Neuronal stem cell (in vitro differentiated cells): ENCODE data around the gene PAPPA2.

Source experiments
- DNase-seq: peaks from one replicate; pipeline ENCODE4 v3.0.0-alpha.2; 2013; ENCODE audit warnings: low spot score
- H2AFZ ChIP-seq: one replicate; pipeline ENCODE4 v1.6.1; 2013; ENCODE audit warnings: mild to moderate bottlenecking, low read length, inconsistent platforms
- H2AK5ac ChIP-seq: 2 replicates; pipeline ENCODE4 v1.6.1; 2013; ENCODE audit warnings: low read depth, mild to moderate bottlenecking, inconsistent platforms, low read length, moderate library complexity, mixed read lengths
- H2BK120ac ChIP-seq: 2 replicates; pipeline ENCODE4 v1.6.1; 2013; ENCODE audit warnings: low read depth, mild to moderate bottlenecking, inconsistent platforms, low read length, moderate library complexity, mixed read lengths
- H2BK12ac ChIP-seq: one replicate; pipeline ENCODE4 v1.6.1; 2013; ENCODE audit warnings: low read length, inconsistent platforms
- H2BK15ac ChIP-seq: 2 replicates; pipeline ENCODE4 v1.6.1; 2013; ENCODE audit warnings: mild to moderate bottlenecking, low read length, inconsistent platforms, mixed read lengths
- H2BK5ac ChIP-seq: one replicate; pipeline ENCODE4 v1.6.1; 2013; ENCODE audit warnings: inconsistent platforms, mild to moderate bottlenecking, low read length, moderate library complexity
- H3K14ac ChIP-seq: one replicate; pipeline ENCODE4 v1.6.1; 2013; ENCODE audit warnings: low read length, inconsistent platforms
- H3K18ac ChIP-seq: 2 replicates; pipeline ENCODE4 v1.6.1; 2013; ENCODE audit warnings: low read length, inconsistent platforms
- H3K23ac ChIP-seq: 2 replicates; pipeline ENCODE4 v1.6.1; 2013; ENCODE audit warnings: low read depth, mild to moderate bottlenecking, mixed read lengths, low read length, inconsistent platforms; ENCODE audit not compliant: poor library complexity
- H3K27ac ChIP-seq: replicated peaks from 3 replicates; pipeline ENCODE4 v1.5.1; 2013; ENCODE audit warnings: low read length, inconsistent platforms
- H3K27me3 ChIP-seq, 3 experiments: 2 replicates each; pipeline ENCODE4 v1.6.1; 2013; ENCODE audit warnings: low read length in 3 of 3, mild to moderate bottlenecking in 2 of 3, inconsistent platforms in 1 of 3, low read depth in 1 of 3, mixed read lengths in 1 of 3, moderate library complexity in 1 of 3; ENCODE audit not compliant: control insufficient read depth in 3 of 3, insufficient read depth in 3 of 3
- H3K36me3 ChIP-seq, 2 donors: replicated peaks in 1 of 2; 2 replicates each; pipeline ENCODE4 v1.6.1; 2013; ENCODE audit warnings: low read length in 2 of 2; ENCODE audit not compliant: control insufficient read depth in 2 of 2, insufficient read depth in 2 of 2
- H3K4ac ChIP-seq: 2 replicates; pipeline ENCODE4 v1.6.1; 2013; ENCODE audit warnings: inconsistent platforms, mild to moderate bottlenecking, low read length, moderate library complexity
- H3K4me1 ChIP-seq, 2 donors: 1 replicate in 1 of 2; 2 replicates in 1 of 2; pipeline ENCODE4 v1.6.1; 2013; ENCODE audit warnings: low read length in 2 of 2, low read depth in 1 of 2; ENCODE audit not compliant: control insufficient read depth in 2 of 2, insufficient read depth in 1 of 2
- H3K4me2 ChIP-seq: one replicate; pipeline ENCODE4 v1.6.1; 2013; ENCODE audit warnings: mild to moderate bottlenecking, low read length, inconsistent platforms; ENCODE audit not compliant: insufficient read depth, poor library complexity, severe bottlenecking
- H3K4me3 ChIP-seq, 2 donors: 2 replicates each; pipeline ENCODE4 v1.5.1; 2013; ENCODE audit warnings: low read length in 2 of 2, mild to moderate bottlenecking in 2 of 2, inconsistent platforms in 1 of 2, moderate library complexity in 1 of 2
- H3K79me1 ChIP-seq: one replicate; pipeline ENCODE4 v1.6.1; 2013; ENCODE audit warnings: low read depth, mild to moderate bottlenecking, inconsistent platforms, low read length, moderate library complexity
- H3K9ac ChIP-seq: one replicate; pipeline ENCODE4 v1.6.1; 2013; ENCODE audit warnings: mild to moderate bottlenecking, low read depth, low read length, inconsistent platforms; ENCODE audit not compliant: poor library complexity
- H3K9me3 ChIP-seq, 2 donors: replicated peaks in 1 of 2; 2 replicates each; pipeline versions ENCODE3 to v1.6.1; 2013; ENCODE audit warnings: low read length in 2 of 2, mild to moderate bottlenecking in 2 of 2, inconsistent platforms in 1 of 2, low read depth in 1 of 2, mixed read lengths in 1 of 2, moderate library complexity in 1 of 2; ENCODE audit not compliant: control insufficient read depth in 2 of 2, insufficient read depth in 1 of 2
- H4K8ac ChIP-seq: one replicate; pipeline ENCODE4 v1.6.1; 2013; ENCODE audit warnings: low read depth, mild to moderate bottlenecking, inconsistent platforms, low read length, moderate library complexity
- H4K91ac ChIP-seq: one replicate; pipeline ENCODE4 v1.6.1; 2013; ENCODE audit warnings: low read length, low read depth, mild to moderate bottlenecking, inconsistent platforms; ENCODE audit not compliant: poor library complexity
- WGBS, 2 donors: extraction: QIAGEN DNeasy Blood & Tissue Kit; methylation state at CpG; one replicate each; pipeline ENCODE4 v1.1.7; 2013; ENCODE audit warnings: missing lambda C conversion rate in 2 of 2, mixed read lengths in 1 of 2; ENCODE audit not compliant: insufficient read length in 2 of 2, insufficient replicate concordance in 1 of 2; ENCODE audit errors: extremely low coverage in 2 of 2; 5-methylcytosine and 5-hydroxymethylcytosine counted together

PAPPA2 gene

GRCh38 chr1:176852124-176852523 lies 389.1 kb downstream of the PAPPA2 start:
- no peak overlapping the region for H4K8ac ChIP-seq
- H3K4ac ChIP-seq = no peak overlapping the region
- H3K27ac ChIP-seq = no peak overlapping the region

GRCh38 chr1:176853503-176853902 lies 390.5 kb downstream of the PAPPA2 start:
- DNase-seq = no peak
- H2BK5ac ChIP-seq = no peak overlapping the region

More at GRCh38 chr1:176852124-176852523, 389.1 kb downstream of the PAPPA2 start:
- peaks cover 0 to 2% of the 10 kb centered on the region in 2 donors for H3K4me1 ChIP-seq
- H2AK5ac ChIP-seq = no peak overlapping the region
- H2AFZ ChIP-seq = no peak overlapping the region
- H3K36me3 ChIP-seq = no peaks in the 10 kb centered on the region
- no peak overlapping the region for H4K91ac ChIP-seq
- H3K79me1 ChIP-seq = no peaks in the 10 kb centered on the region
- H3K4me2 ChIP-seq = no peak overlapping the region
- no peak overlapping the region for H2BK15ac ChIP-seq
- no peak overlapping the region for H3K18ac ChIP-seq
- H3K9ac ChIP-seq = no peak overlapping the region
- H2BK5ac ChIP-seq = no peak overlapping the region
- no peak overlapping the region for H3K4me3 ChIP-seq
- no peak overlapping the region for H2BK120ac ChIP-seq
- no peak for DNase-seq
- H3K27me3 ChIP-seq = no peaks in the 10 kb centered on the region
- no CpG with 5 or more reads among the region's 3 CpGs for WGBS, 2 donors
- H3K23ac ChIP-seq = no peak overlapping the region
- H2BK12ac ChIP-seq = no peak overlapping the region
- no peak overlapping the region for H3K14ac ChIP-seq
- H3K9me3 ChIP-seq = no peaks in the 10 kb centered on the region

GRCh38 chr1:176854121-176854520 lies 391.1 kb downstream of the PAPPA2 start:
- Histone ChIP-seq H2AFZ (no peak overlapping the region), H3K36me3 (no peaks in the 10 kb centered on the region), H3K79me1 (no peaks in the 10 kb centered on the region), H3K18ac (no peak overlapping the region), H3K4ac (no peak overlapping the region), H2BK5ac (no peak overlapping the region), H2AK5ac (no peak overlapping the region), H3K14ac (no peak overlapping the region), H3K4me3 (no peak overlapping the region), H3K4me2 (no peak overlapping the region), H3K9ac (no peak overlapping the region), H2BK12ac (no peak overlapping the region), H2BK15ac (no peak overlapping the region), H4K8ac (no peak overlapping the region), H2BK120ac (no peak overlapping the region), H3K4me1 (peaks cover 0 to 2% of the 10 kb centered on the region in 2 donors), H3K9me3 (no peaks in the 10 kb centered on the region), H3K23ac (no peak overlapping the region), H4K91ac (no peak overlapping the region), H3K27ac (no peak overlapping the region), H3K27me3 (no peaks in the 10 kb centered on the region)
- DNase-seq = no peak
- WGBS, 2 donors = no CpG with 5 or more reads among the region's 4 CpGs

More at GRCh38 chr1:176853503-176853902, 390.5 kb downstream of the PAPPA2 start:
- H3K4me1 ChIP-seq = peaks cover 0 to 2% of the 10 kb centered on the region in 2 donors
- H3K36me3 ChIP-seq = no peaks in the 10 kb centered on the region
- H3K9ac ChIP-seq = no peak overlapping the region
- no peaks in the 10 kb centered on the region for H3K27me3 ChIP-seq
- no peak overlapping the region for H2AFZ ChIP-seq
- no peak overlapping the region for H3K4me2 ChIP-seq
- no peak overlapping the region for H3K18ac ChIP-seq
- H3K27ac ChIP-seq = no peak overlapping the region
- H4K91ac ChIP-seq = no peak overlapping the region
- no peaks in the 10 kb centered on the region for H3K9me3 ChIP-seq
- H2AK5ac ChIP-seq = no peak overlapping the region
- no peak overlapping the region for H3K23ac ChIP-seq
- no peak overlapping the region for H4K8ac ChIP-seq
- H3K4me3 ChIP-seq = no peak overlapping the region
- H2BK12ac ChIP-seq = no peak overlapping the region
- no peak overlapping the region for H3K14ac ChIP-seq
- H2BK15ac ChIP-seq = no peak overlapping the region
- no CpG with 5 or more reads among the region's 3 CpGs for WGBS, 2 donors
- no peaks in the 10 kb centered on the region for H3K79me1 ChIP-seq
- no peak overlapping the region for H3K4ac ChIP-seq
- H2BK120ac ChIP-seq = no peak overlapping the region

- H3K4ac ChIP-seq = no peak overlapping the region
- no peak for DNase-seq
- H2AK5ac ChIP-seq = no peak overlapping the region
- no CpG with 5 or more reads among the region's 7 CpGs for WGBS, 2 donors
- H3K14ac ChIP-seq = no peak overlapping the region
- no peak overlapping the region for H3K4me3 ChIP-seq
- no peak overlapping the region for H4K8ac ChIP-seq
- H3K23ac ChIP-seq = no peak overlapping the region
- H2BK120ac ChIP-seq = no peak overlapping the region
- H2BK15ac ChIP-seq = no peak overlapping the region
- no peak overlapping the region for H3K18ac ChIP-seq
- no peaks in the 10 kb centered on the region for H3K36me3 ChIP-seq
- H3K9ac ChIP-seq = no peak overlapping the region
- no peak overlapping the region for H2BK5ac ChIP-seq
- H3K79me1 ChIP-seq = no peaks in the 10 kb centered on the region
- no peak overlapping the region for H2AFZ ChIP-seq
- peaks cover 0 to 2% of the 10 kb centered on the region in 2 donors for H3K4me1 ChIP-seq
- H2BK12ac ChIP-seq = no peak overlapping the region
- H3K27ac ChIP-seq = no peak overlapping the region
- no peaks in the 10 kb centered on the region for H3K9me3 ChIP-seq
- no peaks in the 10 kb centered on the region for H3K27me3 ChIP-seq
- no peak overlapping the region for H3K4me2 ChIP-seq
- H4K91ac ChIP-seq = no peak overlapping the region
Observed at GRCh38 chr1:176854758-176855745, 392.1 kb downstream of the PAPPA2 start.
